Osteocyte (in vitro differentiated cells): Measurements from ENCODE around the gene CKM. TPM values are rescaled to one million over a fixed set of nuclear protein-coding genes. Genes with fewer than 3 reads are reported as not detected.

Experiments
- DNase-seq: peaks from one replicate; pipeline ENCODE4 v3.0.0; 2021; ENCODE audit warnings: mixed read lengths; ENCODE audit not compliant: unreplicated experiment; ENCODE audit errors: extremely low spot score
- H3K27ac Mint-ChIP-seq: one replicate; pipeline ENCODE4 v1.8.0; 2021; ENCODE audit warnings: mild to moderate bottlenecking, mixed read lengths; ENCODE audit not compliant: unreplicated experiment
- H3K27me3 Mint-ChIP-seq: one replicate; pipeline ENCODE4 v1.8.0; 2021; ENCODE audit warnings: mixed read lengths; ENCODE audit not compliant: unreplicated experiment
- H3K36me3 Mint-ChIP-seq: one replicate; pipeline ENCODE4 v1.8.0; 2021; ENCODE audit warnings: mixed read lengths; ENCODE audit not compliant: unreplicated experiment
- H3K4me1 Mint-ChIP-seq: one replicate; pipeline ENCODE4 v1.8.0; 2021; ENCODE audit warnings: mixed read lengths; ENCODE audit not compliant: unreplicated experiment
- H3K4me3 Mint-ChIP-seq: one replicate; pipeline ENCODE4 v1.8.0; 2021; ENCODE audit warnings: mild to moderate bottlenecking, moderate library complexity, mixed read lengths; ENCODE audit not compliant: unreplicated experiment
- H3K9me3 Mint-ChIP-seq: one replicate; pipeline ENCODE4 v1.8.0; 2021; ENCODE audit warnings: mixed read lengths; ENCODE audit not compliant: unreplicated experiment
- total RNA-seq: library from RNA; stranded (reverse); gene quantifications from 2 replicates; pipeline ENCODE4 v1.2.1, GENCODE V29; 2021
- TF ChIP-seq, protein P1 (sequence below): fragments of 200-600 bp; sonication (generic); IDR thresholded peaks from 2 replicates; pipeline ENCODE4 v1.5.0; 2021; ENCODE audit warnings: antibody characterized with exemption, mild to moderate bottlenecking, moderate library complexity

CKM gene
- total RNA-seq, 1 donor from 2014 or later = not detected

DNA sequence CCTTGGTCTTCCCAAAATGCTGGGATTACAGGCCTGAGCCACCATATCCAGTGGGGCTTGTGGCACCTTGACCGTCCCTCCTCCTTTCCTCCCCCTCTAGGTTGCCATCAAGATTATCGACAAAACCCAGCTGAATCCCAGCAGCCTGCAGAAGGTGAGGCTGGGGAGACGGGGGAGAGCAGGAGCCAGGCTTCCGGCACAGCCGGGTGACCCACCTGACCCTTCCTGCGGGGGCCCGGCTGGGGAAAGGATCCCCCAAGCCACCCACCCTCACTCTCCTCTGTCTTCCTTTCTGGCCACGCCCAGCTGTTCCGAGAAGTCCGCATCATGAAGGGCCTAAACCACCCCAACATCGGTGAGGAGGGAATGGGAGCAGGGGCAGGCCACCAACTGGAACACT lies 59.7 kb downstream of the CKM start:
- no peak overlapping the region for H3K4me3 Mint-ChIP-seq
- no peaks in the 10 kb centered on the region for H3K27me3 Mint-ChIP-seq
- no peak overlapping the region for H3K27ac Mint-ChIP-seq
- H3K4me1 Mint-ChIP-seq = peaks cover 2% of the 10 kb centered on the region
- H3K9me3 Mint-ChIP-seq = no peaks in the 10 kb centered on the region
- peaks cover 7% of the 10 kb centered on the region for H3K36me3 Mint-ChIP-seq
- TF ChIP-seq, protein P1, sequence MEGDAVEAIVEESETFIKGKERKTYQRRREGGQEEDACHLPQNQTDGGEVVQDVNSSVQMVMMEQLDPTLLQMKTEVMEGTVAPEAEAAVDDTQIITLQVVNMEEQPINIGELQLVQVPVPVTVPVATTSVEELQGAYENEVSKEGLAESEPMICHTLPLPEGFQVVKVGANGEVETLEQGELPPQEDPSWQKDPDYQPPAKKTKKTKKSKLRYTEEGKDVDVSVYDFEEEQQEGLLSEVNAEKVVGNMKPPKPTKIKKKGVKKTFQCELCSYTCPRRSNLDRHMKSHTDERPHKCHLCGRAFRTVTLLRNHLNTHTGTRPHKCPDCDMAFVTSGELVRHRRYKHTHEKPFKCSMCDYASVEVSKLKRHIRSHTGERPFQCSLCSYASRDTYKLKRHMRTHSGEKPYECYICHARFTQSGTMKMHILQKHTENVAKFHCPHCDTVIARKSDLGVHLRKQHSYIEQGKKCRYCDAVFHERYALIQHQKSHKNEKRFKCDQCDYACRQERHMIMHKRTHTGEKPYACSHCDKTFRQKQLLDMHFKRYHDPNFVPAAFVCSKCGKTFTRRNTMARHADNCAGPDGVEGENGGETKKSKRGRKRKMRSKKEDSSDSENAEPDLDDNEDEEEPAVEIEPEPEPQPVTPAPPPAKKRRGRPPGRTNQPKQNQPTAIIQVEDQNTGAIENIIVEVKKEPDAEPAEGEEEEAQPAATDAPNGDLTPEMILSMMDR = no peak
- no peak for DNase-seq

DNA sequence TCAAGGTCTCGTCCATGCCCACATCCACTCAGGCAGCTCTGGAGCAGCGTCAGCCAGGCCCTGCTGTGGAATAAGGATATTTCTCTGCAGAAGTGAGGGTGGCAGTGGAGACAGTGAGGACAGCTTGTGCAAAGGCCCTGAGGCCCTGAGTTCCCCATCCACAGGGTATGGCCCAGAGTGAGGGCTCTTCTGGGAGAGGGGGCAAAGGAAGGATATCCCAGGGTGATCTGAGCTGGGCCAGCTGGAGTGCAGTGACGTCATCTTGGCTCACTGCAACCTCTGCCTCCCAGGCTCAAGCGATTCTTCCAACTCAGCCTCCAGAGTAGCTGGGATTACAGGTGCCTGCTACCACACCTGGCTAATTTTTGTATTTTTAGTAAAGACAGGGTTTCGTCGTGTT lies 60.1 kb downstream of the CKM start:
- Mint-ChIP-seq H3K4me1 (peaks cover 2% of the 10 kb centered on the region), H3K9me3 (no peaks in the 10 kb centered on the region), H3K27ac (no peak overlapping the region), H3K36me3 (peaks cover 7% of the 10 kb centered on the region), H3K4me3 (no peak overlapping the region), H3K27me3 (no peaks in the 10 kb centered on the region)
- no peak for DNase-seq
- TF ChIP-seq, protein P1 = no peak

DNA sequence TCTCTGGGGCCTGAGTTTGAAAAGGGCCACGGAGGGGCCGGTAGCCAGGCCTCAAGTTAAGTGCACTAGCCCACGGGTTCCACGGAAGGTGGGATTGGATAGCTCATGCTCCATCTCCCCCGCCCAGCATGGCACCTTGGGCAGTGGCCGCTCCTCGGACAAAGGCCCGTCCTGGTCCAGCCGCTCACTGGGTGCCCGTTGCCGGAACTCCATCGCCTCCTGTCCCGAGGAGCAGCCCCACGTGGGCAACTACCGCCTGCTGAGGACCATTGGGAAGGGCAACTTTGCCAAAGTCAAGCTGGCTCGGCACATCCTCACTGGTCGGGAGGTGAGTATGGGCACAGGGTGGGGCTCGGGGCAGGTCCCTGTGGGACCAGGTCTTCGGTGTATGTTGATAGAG lies 63.8 kb downstream of the CKM start:
- H3K9me3 Mint-ChIP-seq = no peaks in the 10 kb centered on the region
- TF ChIP-seq, protein P1 = no peak
- no peaks in the 10 kb centered on the region for H3K27me3 Mint-ChIP-seq
- H3K4me3 Mint-ChIP-seq = no peak overlapping the region
- H3K4me1 Mint-ChIP-seq = peaks cover 8% of the 10 kb centered on the region
- no peak for DNase-seq
- peaks cover 5% of the 10 kb centered on the region for H3K36me3 Mint-ChIP-seq
- no peak overlapping the region for H3K27ac Mint-ChIP-seq

DNA sequence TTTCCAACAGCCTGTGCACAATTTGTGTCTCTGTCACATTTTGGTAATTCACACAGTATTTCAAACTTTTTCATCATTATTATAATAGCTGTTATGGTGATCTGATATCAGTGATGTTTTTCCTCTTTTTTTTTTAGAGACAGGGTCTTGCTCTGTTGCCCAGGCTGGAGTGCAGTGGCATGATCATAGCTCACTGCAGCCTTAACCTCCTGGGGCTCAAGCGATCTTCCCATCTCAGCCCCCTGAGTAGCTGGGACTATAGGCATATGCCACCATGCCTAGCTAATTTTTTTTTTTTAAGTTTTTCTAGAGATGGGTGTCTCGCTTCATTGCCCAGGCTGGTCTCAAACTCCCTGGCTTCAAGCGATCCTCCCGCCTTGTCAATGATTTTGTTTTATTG lies 65.8 kb downstream of the CKM start:
- no peaks in the 10 kb centered on the region for H3K9me3 Mint-ChIP-seq
- H3K4me1 Mint-ChIP-seq = peaks cover 27% of the 10 kb centered on the region
- H3K27ac Mint-ChIP-seq = no peak overlapping the region
- H3K27me3 Mint-ChIP-seq = no peaks in the 10 kb centered on the region
- no peak for DNase-seq
- peaks cover 5% of the 10 kb centered on the region for H3K36me3 Mint-ChIP-seq
- TF ChIP-seq, protein P1 = no peak
- no peak overlapping the region for H3K4me3 Mint-ChIP-seq

Other genes with a start within 250 kb of the CKM start
- 0.68 and 0.70 TPM in 2 replicates for gene ZNF296, start 246.4 kb downstream of the CKM start, total RNA-seq
- 19.3 and 25.8 TPM in 2 replicates for gene GEMIN7, start 243.6 kb downstream of the CKM start, total RNA-seq
- 34.8 and 35.4 TPM in 2 replicates for gene PPP1R37, start 229.7 kb downstream of the CKM start, total RNA-seq
- gene NKPD1, start 161.9 kb downstream of the CKM start, total RNA-seq = 0.18 and 0.35 TPM in 2 replicates
- 29.4 and 31.5 TPM in 2 replicates for gene TRAPPC6A, start 144.6 kb downstream of the CKM start, total RNA-seq
- 16.9 and 23.1 TPM in 2 replicates for gene BLOC1S3, start 144.1 kb downstream of the CKM start, total RNA-seq
- 8.4 and 11.1 TPM in 2 replicates for gene EXOC3L2, start 77.5 kb downstream of the CKM start, total RNA-seq
- 61.2 and 66.5 TPM in 2 replicates for gene MARK4, start 71.6 kb downstream of the CKM start, total RNA-seq
- gene KLC3, start 17.9 kb upstream of the CKM start, total RNA-seq = 0.21 TPM in 1 of 2 replicates, not detected in the other
- 32.1 and 32.7 TPM in 2 replicates for gene ERCC2, start 47.7 kb upstream of the CKM start, total RNA-seq
- 48.7 and 53.5 TPM in 2 replicates for gene PPP1R13L, start 82.2 kb upstream of the CKM start, total RNA-seq
- 7.6 and 9.1 TPM in 2 replicates for gene POLR1G, start 83.8 kb upstream of the CKM start, total RNA-seq
- gene ERCC1, start 101.0 kb upstream of the CKM start, total RNA-seq = 96.7 and 117 TPM in 2 replicates
- 93.8 and 176 TPM in 2 replicates for gene FOSB, start 145.1 kb upstream of the CKM start, total RNA-seq
- 15.6 and 15.8 TPM in 2 replicates for gene RTN2, start 174.2 kb upstream of the CKM start, total RNA-seq
- 0.29 and 0.62 TPM in 2 replicates for gene PPM1N, start 175.6 kb upstream of the CKM start, total RNA-seq
- gene VASP, start 184.6 kb upstream of the CKM start, total RNA-seq = 61.9 and 68.9 TPM in 2 replicates